Measurements from ENCODE around the gene NUMA1.

The NUMA1 gene

GRCh38 chr11:71979094-71979493 lies 101.2 kb downstream of the NUMA1 start:
- H3K9me3 ChIP-seq (ENCODE audit: control insufficient read depth in 2 of 2, low read length in 2 of 2): no peaks in the 10 kb centered on the region
- H3K4me1 ChIP-seq (ENCODE audit: control insufficient read depth in 2 of 2, insufficient read depth in 2 of 2, low read length in 2 of 2): no peaks in the 10 kb centered on the region
- no peak overlapping the region for H3K27ac ChIP-seq (ENCODE audit: low read depth in 2 of 2, low read length in 2 of 2)
- H3K27me3 ChIP-seq (ENCODE audit: control insufficient read depth in 2 of 2, insufficient read depth in 2 of 2, low read length in 2 of 2): no peaks in the 10 kb centered on the region
- H3K36me3 ChIP-seq (ENCODE audit: control insufficient read depth in 2 of 2, insufficient read depth in 2 of 2, low read length in 2 of 2): peaks cover 8 to 20% of the 10 kb centered on the region in 2 donors
- no peak overlapping the region for H3K4me3 ChIP-seq (ENCODE audit: low read length in 2 of 2)
- H3K9ac ChIP-seq (ENCODE audit: low read depth in 1 of 2, low read length in 2 of 2): no peak overlapping the region

GRCh38 chr11:71977743-71978418 lies 102.5 kb downstream of the NUMA1 start:
- Histone ChIP-seq H3K36me3 (ENCODE audit: control insufficient read depth in 2 of 2, insufficient read depth in 2 of 2, low read length in 2 of 2) (peaks cover 3 to 13% of the 10 kb centered on the region in 2 donors), H3K9ac (ENCODE audit: low read depth in 1 of 2, low read length in 2 of 2) (no peak overlapping the region), H3K27me3 (ENCODE audit: control insufficient read depth in 2 of 2, insufficient read depth in 2 of 2, low read length in 2 of 2) (no peaks in the 10 kb centered on the region), H3K27ac (ENCODE audit: low read depth in 2 of 2, low read length in 2 of 2) (no peak overlapping the region), H3K4me3 (ENCODE audit: low read length in 2 of 2) (no peak overlapping the region), H3K4me1 (ENCODE audit: control insufficient read depth in 2 of 2, insufficient read depth in 2 of 2, low read length in 2 of 2) (no peaks in the 10 kb centered on the region), H3K9me3 (ENCODE audit: control insufficient read depth in 2 of 2, low read length in 2 of 2) (no peaks in the 10 kb centered on the region)

- H3K27ac ChIP-seq (ENCODE audit: low read depth in 2 of 2, low read length in 2 of 2): no peak overlapping the region
- H3K36me3 ChIP-seq (ENCODE audit: control insufficient read depth in 2 of 2, insufficient read depth in 2 of 2, low read length in 2 of 2): peaks cover 3 to 13% of the 10 kb centered on the region in 2 donors
- no peaks in the 10 kb centered on the region for H3K27me3 ChIP-seq (ENCODE audit: control insufficient read depth in 2 of 2, insufficient read depth in 2 of 2, low read length in 2 of 2)
- H3K9ac ChIP-seq (ENCODE audit: low read depth in 1 of 2, low read length in 2 of 2): no peak overlapping the region
- H3K4me3 ChIP-seq (ENCODE audit: low read length in 2 of 2): no peak overlapping the region
- H3K9me3 ChIP-seq (ENCODE audit: control insufficient read depth in 2 of 2, low read length in 2 of 2): no peaks in the 10 kb centered on the region
- H3K4me1 ChIP-seq (ENCODE audit: control insufficient read depth in 2 of 2, insufficient read depth in 2 of 2, low read length in 2 of 2): no peaks in the 10 kb centered on the region
These were observed 103.3 kb downstream of the NUMA1 start for GRCh38 chr11:71977090-71977489.

- no peaks in the 10 kb centered on the region for H3K4me1 ChIP-seq (ENCODE audit: control insufficient read depth in 2 of 2, insufficient read depth in 2 of 2, low read length in 2 of 2)
- H3K4me3 ChIP-seq (ENCODE audit: low read length in 2 of 2): no peak overlapping the region
- peaks cover 7 to 13% of the 10 kb centered on the region in 2 donors for H3K36me3 ChIP-seq (ENCODE audit: control insufficient read depth in 2 of 2, insufficient read depth in 2 of 2, low read length in 2 of 2)
- H3K9ac ChIP-seq (ENCODE audit: low read depth in 1 of 2, low read length in 2 of 2): no peak overlapping the region
- H3K27me3 ChIP-seq (ENCODE audit: control insufficient read depth in 2 of 2, insufficient read depth in 2 of 2, low read length in 2 of 2): no peaks in the 10 kb centered on the region
- no peak overlapping the region for H3K27ac ChIP-seq (ENCODE audit: low read depth in 2 of 2, low read length in 2 of 2)
- H3K9me3 ChIP-seq (ENCODE audit: control insufficient read depth in 2 of 2, low read length in 2 of 2): no peaks in the 10 kb centered on the region
These were observed 103.8 kb downstream of the NUMA1 start for GRCh38 chr11:71976551-71976950.

GRCh38 chr11:71971680-71972079 lies 108.7 kb downstream of the NUMA1 start:
- Histone ChIP-seq H3K27ac (ENCODE audit: low read depth in 2 of 2, low read length in 2 of 2) (no peak overlapping the region), H3K9me3 (ENCODE audit: control insufficient read depth in 2 of 2, low read length in 2 of 2) (no peaks in the 10 kb centered on the region), H3K36me3 (ENCODE audit: control insufficient read depth in 2 of 2, insufficient read depth in 2 of 2, low read length in 2 of 2) (peaks cover 6 to 18% of the 10 kb centered on the region in 2 donors), H3K27me3 (ENCODE audit: control insufficient read depth in 2 of 2, insufficient read depth in 2 of 2, low read length in 2 of 2) (no peaks in the 10 kb centered on the region), H3K4me3 (ENCODE audit: low read length in 2 of 2) (no peak overlapping the region), H3K9ac (ENCODE audit: low read depth in 1 of 2, low read length in 2 of 2) (no peak overlapping the region), H3K4me1 (ENCODE audit: control insufficient read depth in 2 of 2, insufficient read depth in 2 of 2, low read length in 2 of 2) (no peaks in the 10 kb centered on the region)

GRCh38 chr11:71964641-71965040 lies 115.7 kb downstream of the NUMA1 start:
- Histone ChIP-seq H3K27ac (ENCODE audit: low read depth in 2 of 2, low read length in 2 of 2) (no peak overlapping the region), H3K4me1 (ENCODE audit: control insufficient read depth in 2 of 2, insufficient read depth in 2 of 2, low read length in 2 of 2) (no peaks in the 10 kb centered on the region), H3K27me3 (ENCODE audit: control insufficient read depth in 2 of 2, insufficient read depth in 2 of 2, low read length in 2 of 2) (no peaks in the 10 kb centered on the region), H3K9me3 (ENCODE audit: control insufficient read depth in 2 of 2, low read length in 2 of 2) (no peaks in the 10 kb centered on the region), H3K36me3 (ENCODE audit: control insufficient read depth in 2 of 2, insufficient read depth in 2 of 2, low read length in 2 of 2) (peaks cover 11 to 16% of the 10 kb centered on the region in 2 donors), H3K4me3 (ENCODE audit: low read length in 2 of 2) (no peak overlapping the region), H3K9ac (ENCODE audit: low read depth in 1 of 2, low read length in 2 of 2) (no peak overlapping the region)

- no peak overlapping the region for H3K27ac ChIP-seq (ENCODE audit: low read depth in 2 of 2, low read length in 2 of 2)
These were observed 116.9 kb downstream of the NUMA1 start for GRCh38 chr11:71963468-71963867.

GRCh38 chr11:71962428-71963038 lies 117.8 kb downstream of the NUMA1 start:
- Histone ChIP-seq H3K36me3 (ENCODE audit: control insufficient read depth in 2 of 2, insufficient read depth in 2 of 2, low read length in 2 of 2) (peaks cover 6 to 11% of the 10 kb centered on the region in 2 donors), H3K9me3 (ENCODE audit: control insufficient read depth in 2 of 2, low read length in 2 of 2) (no peaks in the 10 kb centered on the region), H3K4me3 (ENCODE audit: low read length in 2 of 2) (no peak overlapping the region), H3K27ac (ENCODE audit: low read depth in 2 of 2, low read length in 2 of 2) (no peak overlapping the region), H3K9ac (ENCODE audit: low read depth in 1 of 2, low read length in 2 of 2) (no peak overlapping the region), H3K4me1 (ENCODE audit: control insufficient read depth in 2 of 2, insufficient read depth in 2 of 2, low read length in 2 of 2) (no peaks in the 10 kb centered on the region), H3K27me3 (ENCODE audit: control insufficient read depth in 2 of 2, insufficient read depth in 2 of 2, low read length in 2 of 2) (no peaks in the 10 kb centered on the region)

More at GRCh38 chr11:71963468-71963867, 116.9 kb downstream of the NUMA1 start:
- Histone ChIP-seq H3K4me1 (ENCODE audit: control insufficient read depth in 2 of 2, insufficient read depth in 2 of 2, low read length in 2 of 2) (no peaks in the 10 kb centered on the region), H3K4me3 (ENCODE audit: low read length in 2 of 2) (no peak overlapping the region), H3K9me3 (ENCODE audit: control insufficient read depth in 2 of 2, low read length in 2 of 2) (no peaks in the 10 kb centered on the region), H3K36me3 (ENCODE audit: control insufficient read depth in 2 of 2, insufficient read depth in 2 of 2, low read length in 2 of 2) (peaks cover 11 to 12% of the 10 kb centered on the region in 2 donors), H3K9ac (ENCODE audit: low read depth in 1 of 2, low read length in 2 of 2) (no peak overlapping the region), H3K27me3 (ENCODE audit: control insufficient read depth in 2 of 2, insufficient read depth in 2 of 2, low read length in 2 of 2) (no peaks in the 10 kb centered on the region)

GRCh38 chr11:71955898-71956456 lies 124.4 kb downstream of the NUMA1 start:
- Histone ChIP-seq H3K9me3 (ENCODE audit: control insufficient read depth in 2 of 2, low read length in 2 of 2) (no peaks in the 10 kb centered on the region), H3K27ac (ENCODE audit: low read depth in 2 of 2, low read length in 2 of 2) (no peak overlapping the region), H3K4me3 (ENCODE audit: low read length in 2 of 2) (no peak overlapping the region), H3K36me3 (ENCODE audit: control insufficient read depth in 2 of 2, insufficient read depth in 2 of 2, low read length in 2 of 2) (peaks cover 6 to 10% of the 10 kb centered on the region in 2 donors), H3K9ac (ENCODE audit: low read depth in 1 of 2, low read length in 2 of 2) (no peak overlapping the region), H3K4me1 (ENCODE audit: control insufficient read depth in 2 of 2, insufficient read depth in 2 of 2, low read length in 2 of 2) (no peaks in the 10 kb centered on the region), H3K27me3 (ENCODE audit: control insufficient read depth in 2 of 2, insufficient read depth in 2 of 2, low read length in 2 of 2) (no peaks in the 10 kb centered on the region)
